Loucy (cell line): ENCODE results near the gene FRMD5.

Experiments used
- H2AFZ ChIP-seq: fragments of 200-600 bp; sonication (generic); 2 replicates; pipeline ENCODE4 v1.6.0; 2016; ENCODE audit warnings: antibody characterized with exemption, mild to moderate bottlenecking, low read length, moderate library complexity
- H3F3A ChIP-seq: fragments of 200-600 bp; 2 replicates; pipeline ENCODE4 v1.6.0; 2016; ENCODE audit warnings: antibody characterized with exemption, low read depth, mild to moderate bottlenecking
- H3K27me3 ChIP-seq: fragments of 200-600 bp; sonication (generic); 2 replicates; pipeline ENCODE4 v1.6.1; 2014; ENCODE audit warnings: low read length, mild to moderate bottlenecking; ENCODE audit not compliant: insufficient read depth, poor library complexity, severe bottlenecking
- H3K36me3 ChIP-seq: fragments of 200-600 bp; sonication (generic); 2 replicates; pipeline ENCODE4 v1.6.1; 2016; ENCODE audit warnings: low read length; ENCODE audit not compliant: insufficient read depth
- H3K4me1 ChIP-seq: fragments of 200-600 bp; sonication (generic); 2 replicates; pipeline ENCODE4 v1.5.1; 2014; ENCODE audit warnings: low read length, mild to moderate bottlenecking; ENCODE audit not compliant: insufficient read depth, poor library complexity, severe bottlenecking
- H3K4me2 ChIP-seq: fragments of 200-600 bp; sonication (generic); 2 replicates; pipeline ENCODE4 v1.6.0; 2014; ENCODE audit warnings: antibody characterized with exemption, low read length, low read depth, mild to moderate bottlenecking; ENCODE audit not compliant: poor library complexity, severe bottlenecking
- H3K4me3 ChIP-seq: fragments of 200-600 bp; sonication (generic); 2 replicates; pipeline ENCODE4 v1.5.1; 2014; ENCODE audit warnings: low read length, mild to moderate bottlenecking, mixed read lengths; ENCODE audit not compliant: poor library complexity, severe bottlenecking
- H3K79me2 ChIP-seq: fragments of 200-600 bp; sonication (generic); 2 replicates; pipeline ENCODE4 v1.6.1; 2014; ENCODE audit warnings: low read length; ENCODE audit not compliant: insufficient read depth
- H3K9ac ChIP-seq: fragments of 200-600 bp; sonication (generic); 2 replicates; pipeline ENCODE4 v1.6.0; 2014; ENCODE audit warnings: mild to moderate bottlenecking, low read depth, low read length, moderate library complexity; ENCODE audit not compliant: poor library complexity, severe bottlenecking
- H3K9me2 ChIP-seq: fragments of 200-600 bp; sonication (generic); replicated peaks from 2 replicates; pipeline ENCODE4 v1.6.1; 2016; ENCODE audit warnings: low read depth, low read length, mixed read lengths
- H3K9me3 ChIP-seq: fragments of 200-600 bp; sonication (generic); 2 replicates; pipeline ENCODE4 v1.6.1; 2014; ENCODE audit warnings: mild to moderate bottlenecking, antibody characterized with exemption, low read length, low read depth; ENCODE audit not compliant: insufficient read depth
- H4K20me1 ChIP-seq: fragments of 200-600 bp; sonication (generic); 2 replicates; pipeline ENCODE4 v1.6.0; 2014; ENCODE audit warnings: antibody characterized with exemption, low read length, mild to moderate bottlenecking; ENCODE audit not compliant: insufficient read depth, poor library complexity, severe bottlenecking
- EZH2phosphoT487 ChIP-seq: fragments of 200-600 bp; IDR thresholded peaks from 2 replicates; pipeline ENCODE4 v1.6.1; 2018; ENCODE audit warnings: antibody characterized with exemption, mild to moderate bottlenecking, moderate library complexity, borderline replicate concordance
- TF ChIP-seq, protein P1 (sequence below): fragments of 200-600 bp; sonication (generic); conservative IDR thresholded peaks from 2 replicates; pipeline ENCODE4 v1.5.1; 2014; ENCODE audit warnings: mild to moderate bottlenecking, antibody characterized with exemption, low read length

Gene FRMD5

GRCh38 chr15:44193651-44194322, 1.3 kb downstream of the FRMD5 start:
- H4K20me1 ChIP-seq = no peaks in the 10 kb centered on the region
- no peaks in the 10 kb centered on the region for H3K9me3 ChIP-seq
- H3K36me3 ChIP-seq = no peaks in the 10 kb centered on the region
- H3K4me2 ChIP-seq = no peak overlapping the region
- no peak for TF ChIP-seq EZH2phosphoT487
- TF ChIP-seq, protein P1, sequence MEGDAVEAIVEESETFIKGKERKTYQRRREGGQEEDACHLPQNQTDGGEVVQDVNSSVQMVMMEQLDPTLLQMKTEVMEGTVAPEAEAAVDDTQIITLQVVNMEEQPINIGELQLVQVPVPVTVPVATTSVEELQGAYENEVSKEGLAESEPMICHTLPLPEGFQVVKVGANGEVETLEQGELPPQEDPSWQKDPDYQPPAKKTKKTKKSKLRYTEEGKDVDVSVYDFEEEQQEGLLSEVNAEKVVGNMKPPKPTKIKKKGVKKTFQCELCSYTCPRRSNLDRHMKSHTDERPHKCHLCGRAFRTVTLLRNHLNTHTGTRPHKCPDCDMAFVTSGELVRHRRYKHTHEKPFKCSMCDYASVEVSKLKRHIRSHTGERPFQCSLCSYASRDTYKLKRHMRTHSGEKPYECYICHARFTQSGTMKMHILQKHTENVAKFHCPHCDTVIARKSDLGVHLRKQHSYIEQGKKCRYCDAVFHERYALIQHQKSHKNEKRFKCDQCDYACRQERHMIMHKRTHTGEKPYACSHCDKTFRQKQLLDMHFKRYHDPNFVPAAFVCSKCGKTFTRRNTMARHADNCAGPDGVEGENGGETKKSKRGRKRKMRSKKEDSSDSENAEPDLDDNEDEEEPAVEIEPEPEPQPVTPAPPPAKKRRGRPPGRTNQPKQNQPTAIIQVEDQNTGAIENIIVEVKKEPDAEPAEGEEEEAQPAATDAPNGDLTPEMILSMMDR = no peak
- H2AFZ ChIP-seq = no peak overlapping the region
- no peaks in the 10 kb centered on the region for H3K79me2 ChIP-seq
- no peak overlapping the region for H3K4me3 ChIP-seq
- no peaks in the 10 kb centered on the region for H3K9me2 ChIP-seq
- no peaks in the 10 kb centered on the region for H3K27me3 ChIP-seq
- H3K9ac ChIP-seq = no peak overlapping the region
- H3F3A ChIP-seq = no peaks in the 10 kb centered on the region
- no peaks in the 10 kb centered on the region for H3K4me1 ChIP-seq

DNA sequence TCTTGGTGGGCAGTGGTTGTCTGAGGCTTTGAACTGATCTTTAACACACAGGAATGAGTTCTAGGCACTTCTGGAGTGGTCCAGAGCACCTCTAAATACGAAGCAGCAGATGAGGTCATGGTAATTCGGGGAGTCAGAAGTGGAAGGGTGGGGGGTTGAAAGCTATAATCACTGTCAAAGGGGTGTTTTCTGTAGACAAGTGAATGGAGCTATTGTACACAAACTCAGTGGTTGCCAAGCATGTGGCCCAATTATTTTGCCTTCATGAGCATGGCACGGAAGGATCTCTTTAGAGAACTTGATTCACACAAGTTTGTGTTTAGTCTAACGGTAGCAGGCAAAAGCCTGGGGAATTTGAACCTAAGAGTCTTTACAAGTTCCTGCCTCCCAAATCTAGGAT, 6.3 kb downstream of the FRMD5 start:
- no peaks in the 10 kb centered on the region for H3K79me2 ChIP-seq
- no peaks in the 10 kb centered on the region for H3K27me3 ChIP-seq
- no peak for TF ChIP-seq EZH2phosphoT487
- TF ChIP-seq, protein P1 = no peak
- no peaks in the 10 kb centered on the region for H3K36me3 ChIP-seq
- H3K4me1 ChIP-seq = no peaks in the 10 kb centered on the region
- no peak overlapping the region for H2AFZ ChIP-seq
- H3K4me3 ChIP-seq = no peak overlapping the region
- H4K20me1 ChIP-seq = no peaks in the 10 kb centered on the region
- no peaks in the 10 kb centered on the region for H3K9me3 ChIP-seq
- no peak overlapping the region for H3K9ac ChIP-seq
- H3K9me2 ChIP-seq = no peaks in the 10 kb centered on the region
- no peaks in the 10 kb centered on the region for H3F3A ChIP-seq
- H3K4me2 ChIP-seq = no peak overlapping the region

- Histone ChIP-seq H3K79me2 (no peaks in the 10 kb centered on the region), H4K20me1 (no peaks in the 10 kb centered on the region), H3K4me2 (no peak overlapping the region), H3K27me3 (no peaks in the 10 kb centered on the region), H3K9ac (no peak overlapping the region), H3K9me2 (no peaks in the 10 kb centered on the region), H3K36me3 (no peaks in the 10 kb centered on the region), H3K4me3 (no peak overlapping the region), H3K4me1 (no peaks in the 10 kb centered on the region), H2AFZ (no peak overlapping the region), H3F3A (no peaks in the 10 kb centered on the region), H3K9me3 (no peaks in the 10 kb centered on the region)
- TF ChIP-seq, protein P1 = no peak
- TF ChIP-seq EZH2phosphoT487 = no peak
Measured at GRCh38 chr15:44186705-44187104, 8.4 kb downstream of the FRMD5 start.
